NCI-H1436 (cell line): ENCODE measurements around the gene FOXL2NB.

Source experiments
- DNase-seq: peaks from one replicate; lab custom pipeline; 2025; lab: John Stamatoyannopoulos, UW

The FOXL2NB gene

DNA sequence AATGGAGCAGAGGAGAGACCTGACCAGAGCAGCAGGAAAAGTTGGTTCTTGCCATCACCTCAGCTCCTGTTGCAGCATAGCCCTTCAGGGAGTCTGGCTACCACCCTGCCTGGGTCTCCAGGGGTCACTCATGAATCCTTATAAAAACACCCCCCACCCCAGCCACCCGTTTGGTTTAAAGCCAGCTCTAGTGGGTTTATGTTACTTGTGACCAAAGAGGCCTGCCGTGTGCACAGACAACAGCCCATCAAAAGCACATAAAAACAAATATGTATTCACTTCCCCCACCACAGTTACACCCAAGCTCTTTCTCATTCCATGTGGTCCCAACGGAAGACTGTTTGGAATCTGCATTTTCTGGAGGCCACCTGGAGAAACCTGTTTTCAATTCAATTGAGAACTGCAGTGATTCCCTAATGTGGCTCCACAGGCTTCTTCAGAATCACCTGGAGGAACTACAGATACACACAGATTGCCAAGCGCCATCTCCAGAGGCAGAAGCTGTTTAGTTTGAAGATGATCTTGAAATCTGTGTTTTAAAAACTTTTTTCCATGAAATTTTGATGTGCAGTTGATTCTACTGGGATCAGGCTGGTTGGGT lies 13.8 kb upstream of the FOXL2NB start:
- no peak for DNase-seq

DNA sequence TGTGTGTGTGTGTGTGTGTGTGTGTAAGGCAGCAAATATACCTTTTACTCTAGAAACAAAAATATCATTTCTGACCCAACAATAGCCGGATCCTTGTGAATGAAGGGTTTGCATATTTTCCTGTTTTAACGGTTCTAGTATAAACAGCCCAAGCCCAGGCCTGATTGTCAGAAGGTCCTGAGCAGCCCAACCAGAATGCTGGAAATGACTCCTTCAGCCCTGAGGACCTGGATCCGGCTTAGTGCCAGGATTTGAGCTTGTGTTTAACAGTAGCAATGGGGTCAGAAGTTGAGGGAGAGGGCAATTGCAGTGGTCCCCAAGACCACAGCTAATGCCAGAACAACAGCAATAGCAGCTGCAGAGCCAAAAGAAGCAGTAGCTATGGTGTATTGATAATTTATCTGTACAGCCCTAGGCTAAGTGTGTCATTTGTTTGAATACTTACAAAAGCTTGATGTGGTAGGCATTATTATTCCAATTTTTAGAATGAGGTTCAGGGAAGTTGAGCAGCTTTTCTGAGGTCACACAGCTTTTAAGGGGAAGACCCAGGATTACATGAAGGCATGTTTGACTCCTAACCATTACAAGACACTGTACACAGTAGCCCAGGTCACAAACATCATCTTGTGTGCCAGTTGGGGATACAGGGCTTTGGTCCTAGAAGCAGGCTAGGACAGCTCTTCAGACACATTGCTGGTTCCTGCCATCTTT lies 12.9 kb upstream of the FOXL2NB start:
- DNase-seq: no peak

DNA sequence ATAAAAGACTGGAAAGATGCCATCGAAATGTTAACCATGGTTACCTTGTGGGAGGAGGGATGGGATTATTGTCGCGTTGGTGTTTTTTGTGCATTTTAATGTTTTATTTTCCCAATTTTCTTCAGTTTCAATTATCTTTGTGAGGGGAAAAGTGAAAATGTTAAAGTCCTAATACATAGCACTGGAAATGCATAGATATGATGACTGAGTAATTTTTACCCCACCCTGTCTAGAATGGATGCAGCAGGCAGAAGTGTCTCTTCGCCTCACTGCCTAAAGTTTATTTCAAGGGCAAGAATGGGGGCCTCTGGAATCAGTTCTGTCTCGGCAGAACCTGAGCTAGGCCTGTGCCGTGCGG lies 11.5 kb upstream of the FOXL2NB start:
- DNase-seq: no peak

DNA sequence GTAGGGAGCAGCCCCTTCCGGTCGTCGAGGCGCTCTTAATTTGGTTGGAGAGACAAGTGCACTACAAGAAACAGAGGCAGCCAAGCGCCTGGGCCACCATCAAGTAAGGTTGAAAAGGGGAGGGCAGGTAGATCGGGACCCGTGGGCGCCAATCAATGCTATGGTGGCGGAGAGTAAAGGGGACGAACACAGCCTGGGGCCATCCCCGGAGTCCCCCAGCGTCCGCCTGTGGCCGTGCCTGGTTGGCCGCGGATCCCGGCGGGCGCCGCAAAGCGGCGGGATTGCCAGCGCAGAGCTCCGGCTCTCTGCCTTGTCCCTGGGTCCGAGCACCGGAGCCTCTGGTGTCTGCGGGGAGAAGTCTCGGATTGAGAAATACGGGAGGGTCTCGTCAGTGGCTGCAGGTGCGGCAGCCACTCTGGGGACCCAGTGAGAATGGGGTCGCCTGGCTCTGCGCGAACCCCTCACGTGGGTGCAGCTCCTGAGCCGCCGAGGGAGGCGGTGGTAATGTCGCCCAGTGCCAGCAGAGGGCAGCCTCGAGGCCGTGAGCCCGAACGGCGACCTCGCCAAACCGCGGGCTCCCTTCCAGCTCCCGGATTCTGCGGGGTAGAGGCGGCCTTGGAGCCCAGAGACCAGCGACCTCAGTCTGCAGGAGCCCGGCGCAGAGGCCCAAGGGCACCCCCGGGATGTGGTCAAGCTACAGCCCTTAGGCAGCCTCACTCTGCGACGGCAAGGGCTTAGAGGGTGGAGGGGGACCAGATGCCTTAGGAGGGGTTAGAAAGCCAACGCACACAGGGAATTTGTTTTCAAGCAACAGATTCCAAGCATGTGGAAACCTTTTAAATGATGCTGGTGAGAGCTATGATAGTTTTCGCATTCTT lies 10.9 kb upstream of the FOXL2NB start:
- DNase-seq: peak; percentile 71

DNA sequence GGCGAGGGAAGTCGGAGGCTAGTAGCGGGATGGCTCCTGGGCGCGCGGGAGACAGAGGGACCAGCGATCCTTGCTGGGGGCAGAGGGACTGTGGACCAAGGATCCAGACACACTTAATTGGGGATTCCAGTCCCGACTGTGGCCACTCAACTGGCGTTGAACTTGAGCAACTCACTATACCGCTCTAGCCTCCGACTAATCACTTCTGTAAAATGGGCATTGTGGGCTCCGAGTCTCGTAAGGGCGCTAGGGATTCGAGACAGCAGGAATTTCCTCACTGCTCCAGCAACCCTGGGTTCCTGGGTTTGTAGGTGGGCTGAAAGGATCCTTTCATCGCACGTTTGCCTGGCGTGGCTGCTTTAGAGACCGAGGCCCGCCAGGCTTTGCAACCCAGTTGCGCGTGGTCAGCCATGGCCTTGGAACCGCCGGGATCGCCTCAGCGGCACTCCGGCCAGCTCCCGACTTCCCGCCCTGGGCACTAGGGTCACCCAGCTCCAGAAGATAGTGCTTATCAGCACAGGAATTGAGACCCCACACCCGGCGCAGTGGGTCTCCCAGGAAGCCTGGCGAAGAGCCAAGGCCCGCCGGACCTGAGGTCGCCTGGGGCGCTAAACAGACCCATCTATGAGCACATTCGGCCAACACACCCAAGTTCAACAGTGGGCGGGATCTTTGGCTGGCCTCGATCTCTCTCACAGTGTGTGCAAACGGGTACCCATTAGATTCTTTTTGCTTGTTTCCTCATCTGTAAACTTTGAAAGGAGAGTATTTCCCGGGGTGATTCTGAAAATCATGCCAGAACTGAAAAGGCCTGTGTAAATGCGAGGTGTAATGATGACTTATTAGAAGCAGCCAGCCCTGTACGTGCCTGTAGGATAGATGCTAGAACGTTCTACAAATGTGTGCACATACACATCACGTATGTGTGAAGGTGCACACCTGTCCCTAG lies 10.0 kb upstream of the FOXL2NB start:
- no peak for DNase-seq

DNA sequence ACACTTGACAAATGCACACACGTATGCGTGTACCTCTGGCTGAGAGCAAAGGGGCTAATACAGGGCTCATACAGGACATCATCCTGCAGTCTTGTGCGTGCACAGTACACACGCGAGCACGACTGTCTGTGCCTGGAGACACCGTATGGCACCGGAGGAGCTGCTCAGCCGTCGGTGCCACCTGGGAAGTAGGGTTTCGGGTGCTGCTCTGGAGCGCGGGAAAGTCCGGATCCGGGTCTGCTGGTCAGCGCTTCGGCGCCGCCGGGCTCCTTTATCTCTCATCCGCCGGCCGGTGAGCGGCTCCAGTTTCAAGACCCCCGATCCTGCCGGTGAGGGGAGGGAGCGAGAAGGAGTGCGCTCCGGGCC lies 9.3 kb upstream of the FOXL2NB start:
- DNase-seq: no peak

DNA sequence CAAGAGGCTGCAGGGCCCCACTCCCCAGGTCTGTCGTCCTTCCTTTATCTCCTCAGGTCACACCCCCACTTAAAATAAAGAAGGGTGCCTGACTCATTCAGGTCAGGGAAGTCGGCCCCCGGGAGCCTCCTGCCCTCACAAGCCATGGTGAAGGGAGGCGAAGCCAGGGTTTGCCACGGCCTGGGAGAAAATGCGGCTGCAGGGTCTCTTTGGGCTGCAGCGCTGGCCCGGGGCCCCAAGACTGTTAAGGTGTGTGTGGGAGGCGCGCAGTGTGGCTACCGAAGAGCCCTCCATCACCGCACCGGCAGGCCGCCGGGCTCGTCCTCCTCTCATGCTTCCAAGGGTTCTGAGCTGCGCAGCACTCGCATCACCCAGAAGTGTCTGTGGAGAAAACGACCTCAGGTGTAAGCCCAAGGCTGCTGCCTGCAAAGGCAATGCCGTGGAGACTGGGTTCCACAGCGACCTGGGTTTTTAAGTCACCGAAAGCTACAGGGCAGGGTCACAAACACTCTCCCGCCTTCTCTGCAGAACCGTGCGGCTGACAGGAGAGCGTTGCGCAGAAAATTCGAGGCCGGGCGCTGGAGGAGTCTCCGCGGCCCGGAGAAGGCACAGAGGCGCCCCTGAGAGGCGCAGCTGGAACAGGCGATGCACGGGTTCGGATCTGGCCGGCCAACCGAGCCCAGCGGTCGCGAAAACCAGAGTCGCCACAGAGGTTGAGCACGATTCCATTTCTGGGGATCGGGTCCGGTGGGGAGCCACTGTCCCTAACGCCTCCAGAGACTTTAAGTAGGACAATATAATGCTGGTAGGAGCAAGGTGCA lies 8.8 kb upstream of the FOXL2NB start:
- no peak for DNase-seq

DNA sequence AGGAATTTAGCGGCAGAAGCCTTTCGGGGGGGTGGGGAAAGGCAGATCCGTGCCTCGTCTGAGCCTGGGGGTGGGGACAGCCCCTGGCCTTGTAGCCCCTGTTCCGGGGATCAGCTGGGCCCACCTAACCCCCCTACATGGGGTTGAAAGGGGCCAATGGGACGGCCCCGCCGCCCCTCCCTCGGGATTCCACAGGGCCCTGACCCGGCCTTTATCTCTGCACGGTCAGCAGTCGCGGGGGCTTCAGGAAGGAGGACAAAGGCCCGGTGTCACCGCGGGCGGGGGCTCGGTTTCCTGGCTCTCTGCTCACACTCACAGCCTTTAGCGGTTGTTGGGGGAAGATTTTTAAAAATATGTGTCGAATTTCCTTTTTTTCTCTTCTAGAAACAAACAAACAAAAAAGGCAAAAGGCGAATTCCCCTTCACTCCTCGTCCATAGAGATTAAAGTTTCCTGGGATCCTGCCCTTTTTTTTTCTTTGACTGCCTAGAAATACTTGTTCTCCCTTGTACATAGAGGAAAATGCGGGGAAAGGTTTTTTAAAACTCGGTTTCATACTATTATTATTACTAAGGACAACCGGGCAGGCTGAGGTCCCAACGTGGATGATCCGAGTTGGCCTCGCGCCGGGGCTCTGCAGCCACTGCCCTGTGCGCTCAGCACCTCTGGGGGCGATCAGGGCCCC lies 8.0 kb upstream of the FOXL2NB start:
- no peak for DNase-seq

DNA sequence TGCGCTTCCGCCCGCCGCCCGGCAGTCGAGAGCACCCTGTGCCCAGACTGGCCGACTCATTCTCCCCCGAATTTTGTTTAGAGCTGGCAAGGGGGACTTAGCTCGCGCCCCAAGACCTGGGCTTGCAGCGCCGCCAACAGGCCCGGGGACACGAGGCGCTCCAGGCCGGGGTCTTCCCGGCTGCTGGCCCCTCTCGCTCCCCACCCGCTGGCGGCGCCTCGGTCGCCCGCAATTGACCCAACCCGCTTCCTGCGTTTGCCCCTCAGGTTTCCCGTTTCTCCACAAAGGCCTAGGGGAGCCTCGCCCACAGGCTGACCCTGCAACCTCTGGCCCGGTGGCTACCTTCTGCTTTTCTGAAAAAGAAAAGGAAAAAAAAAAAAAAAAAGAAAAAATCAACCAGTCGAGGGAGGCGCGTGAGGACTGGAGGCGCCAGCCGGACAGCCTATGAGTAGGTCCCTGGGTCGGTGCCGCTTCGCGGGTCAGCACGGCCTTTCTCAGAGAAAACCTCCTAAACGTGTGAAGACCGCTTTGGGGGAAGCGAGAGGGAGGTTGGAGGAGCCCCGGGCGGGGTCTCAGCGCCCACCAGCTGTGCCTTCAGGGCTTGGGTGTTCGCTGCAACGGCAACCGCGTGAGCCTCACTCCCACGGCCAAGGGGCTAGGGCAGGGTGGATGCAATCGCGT lies 7.3 kb upstream of the FOXL2NB start:
- no peak for DNase-seq

DNA sequence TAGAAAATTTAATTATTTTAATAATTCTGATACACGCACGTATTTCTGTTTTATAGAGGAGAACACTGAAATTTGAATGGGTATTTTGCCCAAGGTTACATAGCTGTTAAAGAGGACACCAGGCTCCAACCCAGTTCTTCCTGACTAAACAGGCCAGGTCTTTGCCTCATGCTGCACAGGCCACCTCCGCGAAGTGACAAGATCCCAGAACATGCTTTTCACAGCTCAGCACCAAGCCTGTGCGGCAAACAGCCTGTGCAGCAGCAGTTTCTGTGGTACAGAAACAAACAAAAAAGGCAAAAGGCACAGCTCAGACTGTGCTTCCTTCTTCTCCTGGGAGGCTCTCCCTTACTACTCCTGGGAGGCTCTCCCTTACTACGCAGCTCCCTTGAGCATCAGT lies 6.6 kb upstream of the FOXL2NB start:
- no peak for DNase-seq

DNA sequence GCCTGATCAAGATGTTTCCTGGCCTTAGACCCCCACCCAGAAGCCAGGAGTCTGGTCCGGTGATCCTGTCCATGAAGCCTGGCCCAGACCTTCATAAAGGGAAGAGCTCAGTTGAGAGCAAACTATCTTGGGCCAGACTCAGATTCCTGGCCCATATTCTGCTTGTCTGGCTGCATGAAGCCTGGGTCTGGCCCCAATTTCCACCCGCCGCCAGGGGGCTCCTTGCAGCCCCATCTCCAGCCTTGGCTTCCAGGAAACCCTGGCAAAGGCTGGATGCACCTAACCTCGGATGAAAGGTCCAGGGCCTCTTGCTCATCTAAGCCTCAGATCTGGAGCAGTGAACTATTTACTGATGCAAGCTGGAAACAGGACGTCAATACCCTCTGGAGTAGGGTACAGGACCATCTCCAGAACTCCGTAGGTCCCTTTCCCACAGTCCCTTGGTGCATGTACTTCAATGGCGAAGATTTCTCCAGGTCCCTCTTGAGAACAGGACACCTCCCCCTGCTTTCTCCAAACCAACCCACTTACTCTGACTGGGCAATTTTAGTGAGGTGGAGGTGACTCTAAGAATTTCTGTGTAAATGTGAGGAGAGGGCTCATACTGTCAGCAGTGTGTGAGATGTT lies 5.6 kb upstream of the FOXL2NB start:
- DNase-seq: no peak

DNA sequence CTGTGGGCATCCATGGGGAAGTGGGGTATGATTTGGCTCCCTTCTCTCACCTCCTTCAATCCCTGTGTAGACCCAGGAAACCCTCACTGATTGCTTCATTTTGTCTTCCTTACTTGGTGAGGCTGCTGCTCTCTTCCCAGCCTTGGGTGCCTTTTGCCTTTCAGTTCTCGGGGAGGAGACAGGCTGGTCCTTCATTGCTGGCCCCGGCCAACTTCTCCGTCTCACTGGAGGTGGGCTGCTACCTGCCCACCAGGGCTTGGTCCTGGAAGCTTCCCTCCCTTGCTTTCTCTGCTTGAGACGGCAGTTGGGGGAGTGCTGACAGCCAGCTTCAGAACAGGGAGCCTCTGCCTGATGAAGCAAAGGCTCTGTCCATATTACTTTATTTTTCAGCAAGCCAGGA lies 4.7 kb upstream of the FOXL2NB start:
- no peak for DNase-seq

DNA sequence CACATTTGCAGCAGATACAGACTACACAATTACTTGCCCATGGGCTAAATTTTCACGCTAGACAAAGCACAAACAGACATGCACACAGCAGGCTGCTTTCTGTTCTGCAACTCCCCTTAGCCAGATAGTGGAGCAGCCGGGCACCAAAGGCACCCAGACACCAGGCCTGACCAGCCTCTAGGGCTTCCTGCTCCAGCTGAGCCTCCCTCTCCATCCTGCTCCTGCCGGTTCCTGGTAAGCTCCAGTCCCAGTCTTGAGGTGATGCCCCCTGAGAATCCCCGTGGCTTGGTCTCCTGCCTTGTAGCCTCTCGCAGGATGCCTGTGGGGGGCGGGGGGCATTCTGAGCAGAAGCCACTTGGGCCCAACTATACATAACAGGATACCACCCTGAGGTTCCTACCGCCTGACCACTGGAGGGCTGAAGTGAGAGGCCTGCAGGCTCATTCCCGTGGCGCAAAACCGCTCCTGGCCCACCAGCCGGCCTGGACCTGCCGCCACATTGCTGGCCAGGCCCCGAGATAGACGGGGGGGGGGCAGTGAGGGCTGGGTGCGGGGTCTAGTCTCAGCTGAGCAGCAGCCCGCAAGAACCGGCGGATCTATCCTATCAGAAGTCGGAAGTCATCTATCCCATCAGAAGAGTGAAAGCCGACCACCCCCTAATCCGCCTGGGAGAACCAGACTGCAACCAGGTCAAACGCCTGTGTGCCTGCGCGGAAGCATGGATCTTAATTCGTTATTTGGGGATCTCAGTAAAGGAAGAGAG lies 4.0 kb upstream of the FOXL2NB start:
- DNase-seq: no peak

DNA sequence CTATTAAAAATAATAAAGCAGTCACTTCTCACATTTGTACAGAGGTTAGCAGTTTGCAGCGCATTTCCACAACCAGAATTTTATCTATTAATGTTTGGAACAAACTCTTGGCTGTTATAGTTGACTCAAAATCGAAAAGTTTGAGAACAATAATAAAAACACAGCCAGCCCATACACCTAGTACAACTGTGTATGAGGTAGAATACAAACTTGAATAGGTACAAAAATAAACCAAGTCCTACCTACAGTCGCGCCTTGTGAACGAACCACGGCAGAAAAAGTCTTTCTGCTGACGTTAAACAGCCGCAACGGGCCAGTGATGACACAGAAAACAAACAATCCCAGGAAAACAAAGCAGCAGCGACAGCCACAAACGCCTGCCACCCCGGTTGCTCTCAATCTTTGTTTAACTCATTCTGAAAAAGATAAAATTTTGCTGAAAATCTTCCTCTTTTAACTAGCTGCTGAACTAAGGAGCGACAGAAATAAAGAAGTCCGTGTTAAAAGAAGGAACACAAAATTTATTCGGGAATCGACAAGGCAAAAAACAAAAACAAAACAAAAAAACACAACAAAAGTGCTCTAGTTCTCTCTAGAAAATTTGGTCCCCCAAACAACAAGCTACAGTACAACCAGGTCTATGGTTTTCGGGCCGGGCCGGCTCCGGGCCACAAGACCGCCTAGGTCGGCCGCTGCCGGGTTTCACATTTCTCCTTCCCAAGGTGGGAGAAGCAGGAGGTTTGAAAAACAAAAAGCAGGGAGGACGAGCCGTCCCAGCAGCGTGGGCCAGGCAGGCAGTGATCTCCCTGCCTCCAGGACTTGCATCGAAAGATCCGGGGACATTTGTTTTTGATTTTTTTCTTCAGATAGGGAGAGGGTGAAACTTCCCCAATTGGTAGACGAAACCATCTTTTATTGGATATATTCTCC lies 3.0 kb upstream of the FOXL2NB start:
- no peak for DNase-seq

DNA sequence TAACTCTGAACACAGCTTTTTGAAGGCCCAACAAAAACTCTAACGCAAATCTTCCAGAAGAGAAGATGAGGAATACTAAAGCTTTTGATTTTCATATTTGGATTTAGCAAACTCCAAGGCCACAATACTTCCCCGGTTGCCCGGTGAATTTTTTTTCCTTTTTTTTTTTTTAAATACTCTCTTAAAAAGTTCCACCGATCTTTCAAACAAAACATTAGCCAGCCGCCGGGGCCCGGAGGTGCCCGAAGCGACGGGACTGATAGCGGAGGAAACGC lies 2.4 kb upstream of the FOXL2NB start:
- no peak for DNase-seq

DNA sequence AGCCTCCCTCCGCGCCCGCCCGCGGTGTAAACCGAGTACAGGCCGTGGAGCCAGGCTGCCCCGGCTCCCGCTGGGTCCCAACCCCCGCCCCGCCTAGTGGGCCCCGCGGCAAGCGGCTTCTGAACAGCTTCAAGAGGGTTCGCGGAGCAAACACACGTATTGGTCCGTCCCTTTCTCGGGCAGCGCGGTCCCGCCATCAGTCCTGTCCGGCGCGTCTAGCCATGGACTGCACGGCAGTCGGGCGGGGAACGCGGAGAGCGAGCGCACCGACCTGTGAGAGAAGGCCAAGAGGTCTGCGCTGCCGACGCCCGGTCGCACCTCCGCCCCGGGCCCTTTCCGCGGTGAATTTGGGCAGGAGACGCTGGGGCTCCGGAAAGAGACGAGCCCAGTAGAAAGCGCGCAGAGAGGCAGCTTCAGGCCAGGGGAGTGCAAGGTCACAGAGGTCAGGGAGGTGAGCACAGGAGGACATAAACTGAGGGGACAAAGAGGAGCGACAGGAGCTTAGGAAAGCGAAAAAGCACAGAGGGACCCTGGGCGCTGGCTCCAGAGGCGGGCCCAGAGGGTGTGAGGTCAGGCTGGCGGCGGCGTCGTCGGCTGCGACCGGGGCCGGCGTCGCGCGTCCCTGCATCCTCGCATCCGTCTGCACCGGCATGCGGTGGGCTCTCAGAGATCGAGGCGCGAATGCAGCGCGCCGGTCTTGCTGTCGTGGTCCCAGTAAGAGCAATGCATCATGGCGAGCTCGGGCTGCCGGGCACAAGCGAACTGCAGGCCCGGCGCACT lies 1.9 kb upstream of the FOXL2NB start:
- no peak for DNase-seq
